Measurements from ENCODE around the gene STIM2. TPM values are rescaled to one million over a fixed set of nuclear protein-coding genes. Genes with fewer than 3 reads are reported as not detected.
"Not testable (repeated sequence)": the region's sequence is repeated elsewhere in the genome, so short reads cannot be mapped to it uniquely, and the experiment has no call there.

The STIM2 gene
- total RNA-seq, 2 experiments from 2014 or later, result 54.6 to 66.3 TPM

DNA sequence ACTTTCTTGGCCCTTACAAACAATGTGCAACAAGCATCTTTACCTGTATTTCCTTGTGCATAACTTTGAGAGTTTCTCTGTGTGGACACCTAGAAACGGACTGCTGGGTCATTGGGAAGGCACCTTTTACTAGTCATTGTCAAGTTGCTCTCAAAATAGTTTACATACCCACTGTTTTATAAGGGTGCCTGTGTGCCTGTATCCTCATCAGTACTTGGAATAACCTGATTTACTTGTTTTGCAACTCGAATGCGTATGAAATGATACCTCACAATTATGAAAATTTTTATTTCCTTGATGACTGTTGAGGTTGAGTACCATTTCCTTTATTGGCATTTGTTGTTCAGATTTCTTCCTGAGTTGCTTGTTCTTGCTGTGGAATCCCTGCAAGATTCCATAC is 150.8 kb downstream of the STIM2 start:
- ATAC-seq (no peak), DNase-seq (no peak)
- Mint-ChIP-seq H3K27ac (no peak overlapping the region), H3K4me3 (no peak overlapping the region), H3K4me1 (peaks cover 14% of the 10 kb centered on the region), H3K27me3 (no peaks in the 10 kb centered on the region), H3K9me3 (ENCODE audit: low read depth) (peaks cover 2% of the 10 kb centered on the region), H3K36me3 (peaks cover 16% of the 10 kb centered on the region)
- CTCF ChIA-PET, result no interaction called here

DNA sequence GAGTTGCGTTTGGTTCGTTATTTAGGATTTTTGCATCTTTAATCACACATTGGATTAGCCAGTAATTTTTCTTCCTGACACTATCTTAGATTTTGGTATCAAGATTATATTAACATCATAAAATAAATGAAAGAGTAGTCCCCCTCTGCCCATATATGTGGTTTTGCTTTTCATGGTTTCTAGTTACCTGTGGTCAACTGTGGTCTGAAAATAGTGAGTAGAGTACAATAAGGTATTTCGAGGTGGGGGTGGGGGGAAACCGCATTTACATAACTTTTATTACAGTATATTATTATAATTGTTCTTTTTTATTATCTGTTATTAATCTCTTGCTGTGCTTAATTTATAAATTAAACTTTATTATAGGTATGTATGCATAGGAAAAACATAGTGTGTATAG is 152.4 kb downstream of the STIM2 start:
- no peak overlapping the region for H3K4me3 Mint-ChIP-seq
- H3K9me3 Mint-ChIP-seq (ENCODE audit: low read depth), result peaks cover 2% of the 10 kb centered on the region
- H3K27ac Mint-ChIP-seq, result no peak overlapping the region
- ATAC-seq, result no peak
- peaks cover 31% of the 10 kb centered on the region for H3K4me1 Mint-ChIP-seq
- H3K36me3 Mint-ChIP-seq, result peaks cover 24% of the 10 kb centered on the region
- H3K27me3 Mint-ChIP-seq, result no peaks in the 10 kb centered on the region
- CTCF ChIA-PET, result no interaction called here
- DNase-seq, result no peak

DNA sequence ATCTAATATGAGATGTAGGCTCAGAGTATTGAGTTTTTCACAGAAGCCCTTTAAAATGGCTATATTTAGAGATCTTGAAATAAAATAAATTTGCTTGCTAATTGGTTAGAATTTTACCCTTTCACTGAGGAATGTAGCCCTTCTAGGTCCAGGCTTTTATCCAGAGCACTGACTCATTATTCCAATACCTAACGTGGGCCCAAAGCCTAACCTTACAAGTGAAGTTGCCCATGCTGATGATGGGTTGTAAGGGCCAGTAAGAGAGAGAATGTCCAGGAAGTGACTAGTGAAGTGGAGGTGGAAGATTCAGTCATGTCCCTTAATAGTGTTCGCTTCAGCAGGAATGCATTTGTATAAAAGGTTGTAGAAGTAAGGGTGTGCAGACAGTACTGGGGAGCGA is 155.9 kb downstream of the STIM2 start:
- Mint-ChIP-seq H3K27ac (no peak overlapping the region), H3K36me3 (peaks cover 27% of the 10 kb centered on the region), H3K4me1 (peaks cover 25% of the 10 kb centered on the region), H3K9me3 (ENCODE audit: low read depth) (peaks cover 2% of the 10 kb centered on the region), H3K4me3 (no peak overlapping the region), H3K27me3 (no peaks in the 10 kb centered on the region)
- no peak for DNase-seq
- ATAC-seq, result no peak
- CTCF ChIA-PET, result no interaction called here

DNA sequence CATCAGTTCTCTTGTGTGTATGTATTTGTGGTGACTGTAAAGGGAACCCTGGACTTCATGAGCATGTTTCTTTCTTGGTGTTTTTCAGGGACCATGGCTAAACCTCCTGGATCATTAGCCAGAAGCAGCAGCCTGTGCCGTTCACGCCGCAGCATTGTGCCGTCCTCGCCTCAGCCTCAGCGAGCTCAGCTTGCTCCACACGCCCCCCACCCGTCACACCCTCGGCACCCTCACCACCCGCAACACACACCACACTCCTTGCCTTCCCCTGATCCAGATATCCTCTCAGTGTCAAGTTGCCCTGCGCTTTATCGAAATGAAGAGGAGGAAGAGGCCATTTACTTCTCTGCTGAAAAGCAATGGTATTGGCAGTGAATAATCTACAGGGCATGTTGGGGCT is 157.0 kb downstream of the STIM2 start:
- H3K9me3 Mint-ChIP-seq (ENCODE audit: low read depth), result peaks cover 2% of the 10 kb centered on the region
- H3K27me3 Mint-ChIP-seq, result no peaks in the 10 kb centered on the region
- no peak overlapping the region for H3K4me3 Mint-ChIP-seq
- peaks cover 25% of the 10 kb centered on the region for H3K4me1 Mint-ChIP-seq
- ATAC-seq (no peak), DNase-seq (no peak)
- peaks cover 31% of the 10 kb centered on the region for H3K36me3 Mint-ChIP-seq
- CTCF ChIA-PET, result no interaction called here
- H3K27ac Mint-ChIP-seq, result no peak overlapping the region

DNA sequence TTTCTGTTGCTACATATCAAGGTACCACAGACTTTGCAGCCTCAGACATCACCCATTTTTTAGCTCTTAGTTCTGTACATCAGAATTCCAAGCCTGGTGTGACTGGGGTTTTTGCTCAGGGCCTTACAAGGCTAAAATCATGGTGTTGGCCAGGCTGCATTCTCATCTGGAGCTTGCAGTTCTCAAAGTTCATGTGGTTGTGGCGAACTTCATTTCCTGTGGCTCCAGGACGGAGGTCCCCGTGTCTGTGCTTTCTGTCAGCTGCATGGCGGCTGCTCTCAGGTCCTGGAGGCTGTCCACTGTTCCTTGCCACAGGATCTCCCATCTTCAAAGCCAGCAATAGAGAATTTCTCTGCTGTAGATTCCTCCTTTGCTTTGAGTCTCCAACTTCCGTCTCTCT is 157.4 kb downstream of the STIM2 start:
- Mint-ChIP-seq H3K9me3 (ENCODE audit: low read depth) (peaks cover 2% of the 10 kb centered on the region), H3K36me3 (peaks cover 32% of the 10 kb centered on the region), H3K27ac (no peak overlapping the region), H3K27me3 (no peaks in the 10 kb centered on the region), H3K4me1 (peaks cover 25% of the 10 kb centered on the region), H3K4me3 (no peak overlapping the region)
- ATAC-seq (peak; percentile 70), DNase-seq (peak; percentile 66)
- CTCF ChIA-PET, result no interaction called here

DNA sequence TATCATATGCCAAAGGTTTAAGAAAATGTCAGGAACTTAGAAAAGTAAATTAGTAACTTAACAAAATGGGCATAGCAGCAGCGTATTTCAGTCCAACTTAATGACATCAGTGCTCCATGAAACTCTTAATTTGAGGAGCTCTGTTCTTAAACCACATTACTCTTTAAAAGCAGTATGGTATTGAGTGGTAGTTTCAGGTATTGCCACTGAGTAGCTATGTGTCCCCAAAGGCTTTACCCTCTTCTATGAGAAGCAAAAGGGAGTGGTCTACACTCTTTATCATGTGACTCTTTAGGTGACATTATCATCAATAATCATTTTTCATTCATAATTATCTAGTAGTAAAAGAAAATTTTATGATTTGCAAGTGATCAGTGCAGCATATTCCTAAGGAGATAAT is 158.3 kb downstream of the STIM2 start:
- H3K9me3 Mint-ChIP-seq (ENCODE audit: low read depth), result peaks cover 2% of the 10 kb centered on the region
- ATAC-seq (no peak), DNase-seq (no peak)
- peaks cover 39% of the 10 kb centered on the region for H3K36me3 Mint-ChIP-seq
- no peak overlapping the region for H3K27ac Mint-ChIP-seq
- H3K27me3 Mint-ChIP-seq, result no peaks in the 10 kb centered on the region
- peaks cover 27% of the 10 kb centered on the region for H3K4me1 Mint-ChIP-seq
- CTCF ChIA-PET, result no interaction called here
- no peak overlapping the region for H3K4me3 Mint-ChIP-seq

DNA sequence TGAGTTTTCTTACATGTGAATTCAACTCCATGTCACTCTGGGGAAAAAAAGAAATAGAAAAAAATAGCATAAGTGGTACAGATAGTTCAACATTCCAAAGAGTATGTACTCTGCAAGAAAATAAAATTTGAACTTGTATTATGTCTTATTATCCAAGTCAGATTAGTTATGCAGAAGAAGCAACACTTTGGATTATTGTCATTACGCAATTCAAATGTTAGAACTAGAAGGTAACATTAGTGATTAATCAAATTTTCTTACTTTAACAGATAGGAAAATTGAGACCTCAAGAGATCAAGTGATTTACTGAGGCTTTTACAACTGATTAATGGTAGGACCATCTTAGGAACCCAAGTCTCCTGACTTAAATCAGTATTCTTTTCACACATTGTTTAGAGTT is 159.1 kb downstream of the STIM2 start:
- ATAC-seq, result no peak
- H3K4me1 Mint-ChIP-seq, result peaks cover 27% of the 10 kb centered on the region
- H3K9me3 Mint-ChIP-seq (ENCODE audit: low read depth), result peaks cover 2% of the 10 kb centered on the region
- no peaks in the 10 kb centered on the region for H3K27me3 Mint-ChIP-seq
- H3K36me3 Mint-ChIP-seq, result peaks cover 42% of the 10 kb centered on the region
- CTCF ChIA-PET, result interaction anchor here (0.6 kb wide), 1 partner anchor 158 kb away, joined by 3 read pairs; no protein-coding TSS in a partner anchor
- no peak overlapping the region for H3K27ac Mint-ChIP-seq
- DNase-seq, result no peak
- H3K4me3 Mint-ChIP-seq, result no peak overlapping the region

DNA sequence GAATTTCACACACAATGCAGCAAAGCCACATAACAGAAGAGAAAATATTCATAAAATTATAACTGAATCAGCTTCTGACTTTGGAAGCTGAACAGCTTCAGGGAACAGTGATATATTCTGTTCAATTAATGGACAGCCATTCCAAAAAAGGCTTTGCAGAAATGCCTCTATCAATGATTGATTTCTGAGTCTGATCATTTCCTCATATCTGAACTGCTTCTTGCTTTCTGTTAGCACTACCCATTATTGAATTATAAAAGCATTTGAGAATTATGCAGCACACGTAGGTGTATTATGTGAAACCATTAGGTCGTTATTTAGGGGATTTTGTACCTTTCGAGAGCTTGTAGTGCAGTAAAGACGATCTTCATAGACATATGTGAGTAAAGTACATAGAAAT is 159.6 kb downstream of the STIM2 start:
- no peak overlapping the region for H3K27ac Mint-ChIP-seq
- CTCF ChIA-PET, result interaction anchor here (0.6 kb wide), 1 partner anchor 158 kb away, joined by 3 read pairs; no protein-coding TSS in a partner anchor
- no peak for DNase-seq

DNA sequence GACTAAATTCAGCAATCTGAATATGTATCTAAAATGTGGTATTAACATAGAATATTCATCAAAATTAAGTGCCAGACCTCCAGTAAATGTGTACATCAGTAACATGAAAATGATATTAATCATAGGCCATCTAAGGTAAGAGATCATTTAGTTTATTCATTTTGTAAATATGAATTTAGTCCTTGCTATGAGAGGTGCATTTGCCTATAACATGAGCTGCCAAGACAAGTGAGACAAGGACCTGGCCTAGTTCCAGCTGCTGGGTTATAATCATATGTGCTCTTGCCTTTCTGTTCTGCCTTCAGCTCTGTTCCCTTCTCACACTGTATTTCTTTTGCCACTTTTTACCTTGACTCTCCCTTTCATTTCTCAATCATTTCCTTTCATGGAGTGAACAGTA is 160.0 kb downstream of the STIM2 start:
- no peak for ATAC-seq
- Mint-ChIP-seq H3K27ac (no peak overlapping the region), H3K9me3 (ENCODE audit: low read depth) (peaks cover 2% of the 10 kb centered on the region), H3K27me3 (no peaks in the 10 kb centered on the region), H3K36me3 (peaks cover 42% of the 10 kb centered on the region), H3K4me3 (no peak overlapping the region), H3K4me1 (peaks cover 25% of the 10 kb centered on the region)
- CTCF ChIA-PET, result interaction anchor here (0.6 kb wide), 1 partner anchor 159 kb away, joined by 3 read pairs; no protein-coding TSS in a partner anchor
- no peak for DNase-seq

More for the DNA sequence above, 159.6 kb downstream of the STIM2 start:
- Mint-ChIP-seq H3K27me3 (no peaks in the 10 kb centered on the region), H3K9me3 (ENCODE audit: low read depth) (peaks cover 2% of the 10 kb centered on the region), H3K4me3 (no peak overlapping the region), H3K4me1 (peaks cover 25% of the 10 kb centered on the region), H3K36me3 (peaks cover 42% of the 10 kb centered on the region)
- ATAC-seq, result no peak

DNA sequence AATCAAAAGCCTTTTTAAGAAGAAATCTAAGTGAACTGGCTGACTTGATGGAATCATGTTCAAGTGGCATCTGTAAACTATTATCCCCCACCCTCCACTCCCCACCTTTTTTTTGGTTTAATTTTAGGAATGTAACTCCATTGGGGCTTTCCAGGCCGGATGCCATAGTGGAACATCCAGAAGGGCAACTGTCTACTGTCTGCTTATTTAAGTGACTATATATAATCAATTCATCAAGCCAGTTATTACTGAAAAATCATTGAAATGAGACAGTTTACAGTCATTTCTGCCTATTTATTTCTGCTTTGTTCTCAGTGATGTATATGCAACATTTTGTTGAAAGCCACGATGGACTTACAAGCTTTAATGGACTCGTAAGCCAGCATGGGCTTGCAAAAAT is 162.3 kb downstream of the STIM2 start:
- ATAC-seq (no peak), DNase-seq (no peak)
- H3K9me3 Mint-ChIP-seq (ENCODE audit: low read depth), result no peaks in the 10 kb centered on the region
- CTCF ChIA-PET, result no interaction called here
- no peak overlapping the region for H3K27ac Mint-ChIP-seq
- peaks cover 29% of the 10 kb centered on the region for H3K36me3 Mint-ChIP-seq
- H3K27me3 Mint-ChIP-seq, result no peaks in the 10 kb centered on the region
- peaks cover 6% of the 10 kb centered on the region for H3K4me1 Mint-ChIP-seq
- no peak overlapping the region for H3K4me3 Mint-ChIP-seq

DNA sequence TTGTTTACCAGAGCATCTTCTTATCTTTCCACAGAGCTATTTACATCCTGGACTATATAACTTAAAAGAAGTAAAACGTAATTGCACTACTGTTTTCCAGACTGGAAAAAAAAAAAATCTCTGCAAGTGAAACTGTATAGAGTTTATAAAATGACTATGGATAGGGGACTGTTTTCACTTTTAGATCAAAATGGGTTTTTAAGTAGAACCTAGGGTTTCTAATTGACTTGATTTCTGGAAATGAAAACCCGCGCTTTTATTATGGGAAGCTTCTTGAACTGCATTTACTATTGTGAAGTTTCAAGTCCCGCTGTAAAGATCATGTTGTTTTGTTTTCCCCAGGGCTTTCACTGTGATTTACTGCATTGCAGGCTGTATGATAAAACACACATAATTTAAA is 162.7 kb downstream of the STIM2 start:
- Mint-ChIP-seq H3K36me3 (peaks cover 26% of the 10 kb centered on the region), H3K27ac (no peak overlapping the region), H3K9me3 (ENCODE audit: low read depth) (no peaks in the 10 kb centered on the region), H3K27me3 (no peaks in the 10 kb centered on the region), H3K4me3 (no peak overlapping the region), H3K4me1 (peaks cover 2% of the 10 kb centered on the region)
- ATAC-seq, result no peak
- CTCF ChIA-PET, result no interaction called here
- DNase-seq, result no peak

DNA sequence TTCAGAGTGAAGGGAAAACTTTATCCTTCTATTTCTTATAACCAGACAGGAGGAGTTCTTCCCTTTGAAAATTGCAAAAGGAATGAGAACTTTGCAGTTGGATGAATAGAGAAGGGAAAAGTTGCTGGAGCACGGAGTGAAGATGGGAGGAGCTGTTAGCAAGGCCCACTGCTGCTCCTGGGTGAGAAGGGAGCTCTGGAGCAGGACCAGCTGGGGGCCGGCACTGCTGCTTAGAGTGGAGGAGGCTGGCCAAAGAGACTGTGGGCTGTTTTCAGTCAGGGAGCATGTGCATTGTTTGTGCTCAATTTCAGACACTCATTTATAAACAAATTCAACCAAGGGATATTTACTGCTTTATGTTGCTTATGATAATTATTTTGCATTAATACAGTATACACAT is 164.2 kb downstream of the STIM2 start:
- CTCF ChIA-PET, result interaction anchor here (0.7 kb wide), 1 partner anchor 24 kb away, joined by 3 read pairs; no protein-coding TSS in a partner anchor

DNA sequence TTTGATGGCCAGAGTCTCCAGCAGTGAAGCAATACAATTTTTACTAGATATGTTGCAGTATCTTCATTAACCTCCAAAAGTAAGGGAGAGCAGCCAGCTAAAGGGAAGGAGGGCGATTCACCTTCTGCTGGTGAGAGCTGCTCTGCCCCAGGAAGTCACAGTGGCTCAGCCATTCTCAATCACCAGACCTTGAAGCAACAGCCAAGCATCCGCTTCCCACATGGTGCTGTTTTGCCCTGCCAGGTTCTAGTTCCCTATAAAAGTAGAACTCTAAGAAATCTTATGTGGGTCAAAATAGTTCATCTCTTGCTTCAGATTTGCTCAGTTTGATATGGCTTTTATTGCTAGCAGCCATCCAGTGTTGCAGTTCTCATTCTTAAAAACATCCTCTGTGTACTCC is 166.8 kb downstream of the STIM2 start:
- no peak overlapping the region for H3K4me3 Mint-ChIP-seq
- H3K27ac Mint-ChIP-seq, result no peak overlapping the region
- CTCF ChIA-PET, result no interaction called here
- no peak for DNase-seq
- no peaks in the 10 kb centered on the region for H3K9me3 Mint-ChIP-seq (ENCODE audit: low read depth)
- ATAC-seq, result no peak
- peaks cover 2% of the 10 kb centered on the region for H3K4me1 Mint-ChIP-seq
- H3K36me3 Mint-ChIP-seq, result peaks cover 15% of the 10 kb centered on the region
- H3K27me3 Mint-ChIP-seq, result peaks cover 2% of the 10 kb centered on the region

More for the DNA sequence above, 164.2 kb downstream of the STIM2 start:
- no peak for DNase-seq
- Mint-ChIP-seq H3K4me1 (peaks cover 2% of the 10 kb centered on the region), H3K9me3 (ENCODE audit: low read depth) (no peaks in the 10 kb centered on the region), H3K27me3 (no peaks in the 10 kb centered on the region), H3K36me3 (peaks cover 20% of the 10 kb centered on the region), H3K27ac (no peak overlapping the region), H3K4me3 (no peak overlapping the region)
- ATAC-seq, result no peak

DNA sequence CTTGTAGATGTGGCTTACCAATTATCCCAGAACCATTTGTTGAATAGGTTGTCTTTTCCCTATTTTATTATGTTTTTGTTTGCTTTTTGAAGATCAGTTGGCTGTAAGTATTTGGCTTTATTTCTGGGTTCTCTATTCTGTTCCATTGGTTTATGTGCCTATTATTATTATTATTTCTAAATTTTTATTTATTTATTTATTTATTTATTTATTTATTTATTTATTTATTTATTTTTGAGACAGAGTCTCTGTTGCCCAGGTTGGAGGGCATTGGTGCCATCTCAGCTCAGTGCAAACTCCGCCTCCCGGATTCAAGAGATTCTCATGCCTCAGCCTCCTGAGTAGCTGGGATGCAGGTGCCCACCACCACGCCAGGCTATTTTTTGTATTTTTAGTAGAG is 174.5 kb downstream of the STIM2 start:
- H3K27me3 Mint-ChIP-seq, result peaks cover 24% of the 10 kb centered on the region
- H3K36me3 Mint-ChIP-seq; CTCF ChIA-PET; H3K27ac Mint-ChIP-seq; H3K4me1 Mint-ChIP-seq; H3K4me3 Mint-ChIP-seq; DNase-seq; ATAC-seq; H3K9me3 Mint-ChIP-seq (ENCODE audit: low read depth): not testable (repeated sequence)

DNA sequence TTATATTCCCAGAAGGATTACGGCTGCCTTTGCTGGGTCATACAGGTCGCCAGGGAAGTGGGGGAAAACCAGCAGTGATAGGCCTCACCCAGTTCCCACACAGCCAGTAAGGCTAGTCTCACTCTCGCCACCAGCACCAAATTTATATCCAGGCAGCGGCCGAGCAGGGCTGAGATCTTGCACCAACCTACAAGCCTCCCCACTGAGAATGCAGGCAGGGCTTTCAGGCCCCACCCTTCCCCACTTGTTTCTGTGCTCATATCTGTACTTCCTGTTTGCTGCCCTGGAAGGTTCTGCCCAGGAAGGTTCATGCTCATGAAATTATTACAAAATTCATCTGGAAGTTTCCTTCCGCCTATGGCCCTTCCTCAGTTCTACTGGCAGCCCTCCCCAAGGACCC is 179.7 kb downstream of the STIM2 start:
- DNase-seq, result no peak
- CTCF ChIA-PET, result no interaction called here
- Mint-ChIP-seq H3K4me1 (peaks cover 4% of the 10 kb centered on the region), H3K4me3 (no peak overlapping the region), H3K27ac (no peak overlapping the region), H3K36me3 (no peaks in the 10 kb centered on the region), H3K9me3 (ENCODE audit: low read depth) (no peaks in the 10 kb centered on the region), H3K27me3 (peaks cover 30% of the 10 kb centered on the region)
- no peak for ATAC-seq
